ENCODE data around the gene VIT.

VIT gene

GRCh38 chr2:36693825-36694224 lies 2.7 kb upstream of the VIT start:
- intact Hi-C loops (cut with micrococcal nuclease): no loop called here
- Mint-ChIP-seq H3K27me3 (no peaks in the 10 kb centered on the region), H3K36me3 (ENCODE audit: low read depth) (no peaks in the 10 kb centered on the region), H3K27ac (no peak overlapping the region), H3K4me1 (ENCODE audit: low read depth) (peaks cover 6% of the 10 kb centered on the region), H3K4me3 (no peak overlapping the region), H3K9me3 (no peaks in the 10 kb centered on the region)

GRCh38 chr2:36695746-36696415 lies 626 bp upstream of the VIT start:
- intact Hi-C loops (cut with micrococcal nuclease): no loop called here
- Mint-ChIP-seq H3K9me3 (no peaks in the 10 kb centered on the region), H3K27ac (no peak overlapping the region), H3K4me3 (no peak overlapping the region), H3K4me1 (ENCODE audit: low read depth) (peaks cover 9% of the 10 kb centered on the region), H3K27me3 (no peaks in the 10 kb centered on the region), H3K36me3 (ENCODE audit: low read depth) (no peaks in the 10 kb centered on the region)

GRCh38 chr2:36697424-36698066 lies 1.0 kb downstream of the VIT start:
- Mint-ChIP-seq H3K27ac (no peak overlapping the region), H3K36me3 (ENCODE audit: low read depth) (no peaks in the 10 kb centered on the region), H3K27me3 (no peaks in the 10 kb centered on the region), H3K9me3 (no peaks in the 10 kb centered on the region), H3K4me3 (no peak overlapping the region), H3K4me1 (ENCODE audit: low read depth) (peaks cover 10% of the 10 kb centered on the region)
- intact Hi-C loops (cut with micrococcal nuclease): no loop called here

- intact Hi-C loops (cut with micrococcal nuclease): no loop called here
- no peak overlapping the region for H3K27ac Mint-ChIP-seq
- peaks cover 10% of the 10 kb centered on the region for H3K4me1 Mint-ChIP-seq (ENCODE audit: low read depth)
- no peak overlapping the region for H3K4me3 Mint-ChIP-seq
- H3K27me3 Mint-ChIP-seq: no peaks in the 10 kb centered on the region
- H3K36me3 Mint-ChIP-seq (ENCODE audit: low read depth): no peaks in the 10 kb centered on the region
- no peaks in the 10 kb centered on the region for H3K9me3 Mint-ChIP-seq
Measured at GRCh38 chr2:36698993-36699392, 2.5 kb downstream of the VIT start.

GRCh38 chr2:36700311-36700710 lies 3.8 kb downstream of the VIT start:
- intact Hi-C loops (cut with micrococcal nuclease): no loop called here
- H3K4me3 Mint-ChIP-seq: no peak overlapping the region

GRCh38 chr2:36701391-36701795 lies 4.9 kb downstream of the VIT start:
- Mint-ChIP-seq H3K4me1 (ENCODE audit: low read depth) (peaks cover 22% of the 10 kb centered on the region), H3K4me3 (no peak overlapping the region), H3K27me3 (no peaks in the 10 kb centered on the region), H3K9me3 (no peaks in the 10 kb centered on the region), H3K36me3 (ENCODE audit: low read depth) (no peaks in the 10 kb centered on the region), H3K27ac (no peak overlapping the region)
- intact Hi-C loops (cut with micrococcal nuclease): no loop called here

More at GRCh38 chr2:36700311-36700710, 3.8 kb downstream of the VIT start:
- Mint-ChIP-seq H3K27me3 (no peaks in the 10 kb centered on the region), H3K4me1 (ENCODE audit: low read depth) (peaks cover 15% of the 10 kb centered on the region), H3K9me3 (no peaks in the 10 kb centered on the region), H3K27ac (no peak overlapping the region), H3K36me3 (ENCODE audit: low read depth) (no peaks in the 10 kb centered on the region)

- no peak overlapping the region for H3K27ac Mint-ChIP-seq
- no peak overlapping the region for H3K4me3 Mint-ChIP-seq
- no peaks in the 10 kb centered on the region for H3K9me3 Mint-ChIP-seq
- no peaks in the 10 kb centered on the region for H3K36me3 Mint-ChIP-seq (ENCODE audit: low read depth)
- intact Hi-C loops (cut with micrococcal nuclease): no loop called here
- no peaks in the 10 kb centered on the region for H3K27me3 Mint-ChIP-seq
- peaks cover 21% of the 10 kb centered on the region for H3K4me1 Mint-ChIP-seq (ENCODE audit: low read depth)
Measured at GRCh38 chr2:36701918-36702317, 5.4 kb downstream of the VIT start.

GRCh38 chr2:36702781-36703180 lies 6.3 kb downstream of the VIT start:
- Mint-ChIP-seq H3K9me3 (no peaks in the 10 kb centered on the region), H3K4me1 (ENCODE audit: low read depth) (peaks cover 29% of the 10 kb centered on the region), H3K36me3 (ENCODE audit: low read depth) (no peaks in the 10 kb centered on the region), H3K4me3 (no peak overlapping the region), H3K27me3 (no peaks in the 10 kb centered on the region), H3K27ac (no peak overlapping the region)
- intact Hi-C loops (cut with micrococcal nuclease): no loop called here

- Mint-ChIP-seq H3K27ac (no peak overlapping the region), H3K9me3 (no peaks in the 10 kb centered on the region), H3K4me3 (no peak overlapping the region), H3K4me1 (ENCODE audit: low read depth) (peaks cover 39% of the 10 kb centered on the region), H3K27me3 (no peaks in the 10 kb centered on the region), H3K36me3 (ENCODE audit: low read depth) (no peaks in the 10 kb centered on the region)
- intact Hi-C loops (cut with micrococcal nuclease): no loop called here
Measured at GRCh38 chr2:36704475-36705150, 8.1 kb downstream of the VIT start.

- no peak overlapping the region for H3K27ac Mint-ChIP-seq
- intact Hi-C loops (cut with micrococcal nuclease): no loop called here
- H3K4me3 Mint-ChIP-seq: no peak overlapping the region
- H3K27me3 Mint-ChIP-seq: no peaks in the 10 kb centered on the region
- peaks cover 39% of the 10 kb centered on the region for H3K4me1 Mint-ChIP-seq (ENCODE audit: low read depth)
- H3K36me3 Mint-ChIP-seq (ENCODE audit: low read depth): no peaks in the 10 kb centered on the region
- H3K9me3 Mint-ChIP-seq: peaks cover 2% of the 10 kb centered on the region
Measured at GRCh38 chr2:36705326-36706020, 9.0 kb downstream of the VIT start.

- peaks cover 10% of the 10 kb centered on the region for H3K9me3 Mint-ChIP-seq
- H3K27me3 Mint-ChIP-seq: no peaks in the 10 kb centered on the region
- no peaks in the 10 kb centered on the region for H3K36me3 Mint-ChIP-seq (ENCODE audit: low read depth)
- no peak overlapping the region for H3K4me3 Mint-ChIP-seq
- no peak overlapping the region for H3K27ac Mint-ChIP-seq
- peaks cover 36% of the 10 kb centered on the region for H3K4me1 Mint-ChIP-seq (ENCODE audit: low read depth)
- intact Hi-C loops (cut with micrococcal nuclease): no loop called here
Measured at GRCh38 chr2:36706021-36706876, 9.7 kb downstream of the VIT start.

GRCh38 chr2:36707050-36707449 lies 10.5 kb downstream of the VIT start:
- Mint-ChIP-seq H3K27ac (no peak overlapping the region), H3K4me1 (ENCODE audit: low read depth) (peaks cover 36% of the 10 kb centered on the region), H3K36me3 (ENCODE audit: low read depth) (no peaks in the 10 kb centered on the region), H3K4me3 (no peak overlapping the region), H3K27me3 (no peaks in the 10 kb centered on the region), H3K9me3 (peaks cover 12% of the 10 kb centered on the region)
- intact Hi-C loops (cut with micrococcal nuclease): no loop called here

- Mint-ChIP-seq H3K27me3 (no peaks in the 10 kb centered on the region), H3K9me3 (peaks cover 12% of the 10 kb centered on the region)
- intact Hi-C loops (cut with micrococcal nuclease): no loop called here
Measured at GRCh38 chr2:36708041-36708741, 11.7 kb downstream of the VIT start.

More at GRCh38 chr2:36708041-36708741, 11.7 kb downstream of the VIT start:
- no peak overlapping the region for H3K27ac Mint-ChIP-seq
- H3K4me3 Mint-ChIP-seq: no peak overlapping the region
- H3K36me3 Mint-ChIP-seq (ENCODE audit: low read depth): no peaks in the 10 kb centered on the region
- H3K4me1 Mint-ChIP-seq (ENCODE audit: low read depth): peaks cover 36% of the 10 kb centered on the region
